GM18517 (cell line): Measurements from ENCODE around the gene ZHX3.
"Not testable (repeated sequence)": the region's sequence is repeated elsewhere in the genome, so short reads cannot be mapped to it uniquely, and the experiment has no call there.

Experiments
- ATAC-seq: cut with Tn5 transposase; IDR thresholded peaks from one replicate; pipeline ENCODE4 v1.9.1; 2021; ENCODE audit warnings: mild to moderate bottlenecking, moderate library complexity; ENCODE audit not compliant: unreplicated experiment

The ZHX3 gene

DNA sequence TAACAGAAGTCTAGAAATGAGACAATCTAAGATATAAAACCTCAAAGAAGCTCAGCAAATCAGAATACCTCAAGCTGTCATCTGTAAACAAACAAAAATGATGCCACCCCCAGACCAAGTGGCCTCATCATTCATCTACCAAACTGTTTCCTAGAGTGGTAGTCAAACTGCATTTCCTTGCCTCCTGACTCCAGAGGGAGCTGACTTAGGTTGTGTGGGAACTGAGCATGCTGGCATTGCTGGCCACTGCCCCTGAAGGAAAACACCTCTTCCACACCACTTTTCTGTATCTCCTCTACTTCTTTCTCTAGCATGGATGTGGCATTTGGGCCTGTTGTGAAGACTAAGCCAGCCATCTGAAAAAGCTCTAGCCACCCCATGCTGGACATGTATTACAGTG, 56.3 kb downstream of the ZHX3 start:
- no peak for ATAC-seq

DNA sequence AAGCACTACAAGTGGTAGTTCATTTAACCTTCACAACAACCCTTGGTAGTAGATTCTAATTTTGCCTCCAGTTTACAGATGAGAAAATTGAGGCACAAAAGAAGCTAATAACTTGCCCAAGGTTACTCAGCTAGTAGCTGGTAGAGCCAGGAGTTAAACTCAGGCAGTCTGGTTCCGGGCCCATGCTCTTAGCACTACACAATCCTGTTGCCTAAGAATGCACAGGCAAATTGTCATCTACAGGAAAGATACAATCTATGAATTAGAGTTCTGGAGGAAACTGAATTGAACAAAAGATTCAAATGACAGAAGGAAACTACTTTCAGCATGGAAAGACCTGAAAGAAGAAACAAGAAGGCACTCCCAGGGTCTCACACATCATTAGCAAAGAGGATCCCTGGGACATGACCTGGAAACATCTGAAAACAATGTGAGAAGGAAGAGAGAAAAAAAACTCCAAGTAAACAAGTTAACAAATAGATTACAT, 56.8 kb downstream of the ZHX3 start:
- ATAC-seq: no peak

DNA sequence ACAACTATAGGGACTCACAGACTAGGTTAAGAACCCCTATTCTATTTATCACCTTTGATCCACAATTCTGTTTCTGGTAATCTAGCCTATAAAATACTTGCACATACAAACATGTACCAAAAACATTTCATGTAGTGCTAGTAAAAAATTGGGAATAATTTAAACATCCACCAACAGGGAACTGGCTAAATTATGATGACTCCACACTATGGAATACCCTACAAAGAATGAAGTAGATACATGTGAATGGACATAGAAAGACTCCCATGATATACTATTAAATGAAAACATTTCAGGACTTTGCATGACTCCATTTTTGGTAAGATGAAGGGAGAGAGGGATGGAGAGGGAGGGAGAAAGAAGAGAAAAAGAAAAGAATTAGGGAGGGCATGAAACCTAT, 58.2 kb downstream of the ZHX3 start:
- no peak for ATAC-seq

DNA sequence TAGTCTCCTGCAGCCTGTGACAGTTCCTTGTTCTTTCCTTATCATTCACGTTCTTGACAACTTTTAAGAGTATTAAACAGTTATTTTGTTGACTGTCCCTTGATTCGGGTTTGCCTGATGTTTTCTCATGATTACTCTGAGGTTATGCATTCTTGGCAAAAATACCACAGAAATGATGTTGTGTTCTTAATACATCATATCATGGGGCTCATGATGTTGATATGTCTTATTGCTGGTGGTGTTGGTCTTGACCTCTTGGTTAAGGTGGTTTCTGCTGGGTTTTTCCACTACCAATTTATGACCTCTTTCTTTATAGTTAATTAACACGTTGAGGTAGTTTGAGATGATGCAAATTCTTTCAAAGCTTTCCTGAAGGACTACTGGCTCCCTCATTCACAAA, 59.1 kb downstream of the ZHX3 start:
- ATAC-seq: no peak

DNA sequence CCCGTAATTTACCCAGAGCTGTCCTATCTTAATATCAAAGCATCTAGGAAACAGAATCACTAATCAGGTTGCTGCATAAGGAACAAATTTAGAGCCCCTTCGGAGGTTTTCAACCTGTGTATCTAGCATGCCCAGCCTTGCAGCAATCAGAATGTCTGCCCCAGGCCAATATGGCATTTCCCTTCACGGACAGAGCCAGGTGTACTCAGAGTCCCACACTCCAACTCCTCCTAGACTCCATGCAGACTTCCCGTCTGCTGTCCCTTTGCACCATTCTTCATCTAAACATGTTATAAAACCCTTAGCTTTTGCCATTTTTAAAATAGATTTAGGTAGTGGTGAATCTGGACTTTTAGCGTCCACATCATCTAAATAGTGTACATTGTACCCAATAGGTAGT, 61.0 kb downstream of the ZHX3 start:
- no peak for ATAC-seq

DNA sequence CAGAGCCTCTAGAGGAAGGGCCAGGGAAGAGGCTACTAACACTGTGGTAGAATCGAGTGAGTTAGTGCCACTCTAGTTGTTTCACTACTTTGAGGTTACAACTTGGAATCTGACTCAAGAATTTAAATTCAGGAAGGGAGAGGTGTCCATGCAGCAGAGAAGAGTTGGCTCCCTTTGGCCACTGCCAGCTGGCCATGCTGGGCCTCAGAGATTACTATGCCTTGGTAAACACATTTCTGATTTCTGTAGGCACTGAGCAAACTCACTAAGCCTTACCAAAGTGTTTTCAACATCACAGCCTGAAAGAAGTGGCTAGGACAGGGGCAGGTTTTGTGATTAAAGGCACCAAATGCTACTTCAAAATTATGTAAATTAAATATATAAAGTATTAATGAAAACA, 61.9 kb downstream of the ZHX3 start:
- ATAC-seq: no peak

DNA sequence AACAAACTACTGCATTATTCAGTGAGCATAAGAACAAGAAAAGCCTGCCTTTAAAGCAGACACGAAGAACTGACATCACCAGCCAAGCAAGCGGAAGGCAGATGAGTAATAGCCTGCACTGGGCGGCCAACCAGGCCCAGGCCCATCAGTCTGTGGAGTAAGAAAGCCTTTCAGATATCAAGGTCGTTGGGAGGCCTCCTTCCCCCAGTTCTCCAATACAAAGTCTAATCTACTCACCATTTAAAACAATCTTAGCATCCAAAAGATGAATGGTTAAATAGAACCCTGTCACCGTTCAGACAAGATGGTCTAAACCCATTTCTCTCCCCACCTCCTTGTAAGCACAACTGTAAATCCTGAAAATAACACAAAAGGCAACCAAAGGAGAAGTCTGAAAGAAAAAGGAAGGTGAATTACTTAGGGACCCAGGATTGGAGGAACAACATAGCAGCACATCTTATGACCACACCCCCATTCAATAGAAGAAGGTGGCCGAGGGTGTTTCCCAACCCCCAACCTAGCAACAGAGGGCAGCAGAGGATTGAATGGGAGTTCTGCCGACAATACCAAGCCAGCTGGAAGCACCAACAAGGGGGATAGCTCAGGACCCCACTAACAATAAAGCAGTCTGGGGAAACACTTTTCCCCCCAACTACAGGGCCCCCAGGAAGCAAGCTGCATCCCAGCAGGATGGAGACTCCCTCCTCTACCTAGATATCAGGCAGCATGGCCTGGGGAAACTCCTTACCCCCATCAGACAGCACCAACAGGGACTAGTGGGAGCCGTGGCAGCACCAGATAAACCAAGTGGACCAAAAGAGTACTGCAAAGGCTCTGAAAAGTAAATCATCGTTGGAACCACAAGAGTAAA, 67.9 kb downstream of the ZHX3 start:
- ATAC-seq: no peak

DNA sequence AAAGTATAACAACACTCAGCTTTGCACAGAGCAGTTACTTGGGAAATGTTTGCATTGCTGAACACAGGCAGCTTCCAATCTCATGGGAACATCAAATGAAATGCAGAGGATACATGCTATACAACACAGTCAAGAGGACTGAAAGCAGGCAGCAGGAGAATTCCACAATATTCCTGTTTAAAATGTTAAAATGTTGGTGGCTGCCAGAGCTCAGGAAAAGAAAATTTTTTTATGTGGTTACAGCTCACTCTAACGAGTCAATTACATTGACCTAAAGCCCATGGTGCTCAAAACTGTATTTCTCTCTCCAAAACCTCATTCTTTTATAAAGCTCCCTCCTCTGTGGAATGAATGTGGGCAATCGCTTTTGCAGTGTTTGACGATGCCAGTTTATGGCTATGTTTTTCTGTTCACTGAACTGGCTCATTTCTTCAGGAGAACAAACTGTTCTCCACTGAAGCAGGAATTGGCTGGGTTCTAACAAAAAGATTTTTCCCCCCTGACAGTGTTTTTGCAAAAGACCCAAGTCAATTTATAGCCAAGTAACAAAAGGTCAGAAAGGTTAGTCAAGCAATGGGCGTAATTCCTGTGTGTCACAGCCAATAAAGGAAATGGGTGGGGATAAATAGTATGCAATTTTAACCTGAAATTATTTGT, 69.0 kb downstream of the ZHX3 start:
- no peak for ATAC-seq

DNA sequence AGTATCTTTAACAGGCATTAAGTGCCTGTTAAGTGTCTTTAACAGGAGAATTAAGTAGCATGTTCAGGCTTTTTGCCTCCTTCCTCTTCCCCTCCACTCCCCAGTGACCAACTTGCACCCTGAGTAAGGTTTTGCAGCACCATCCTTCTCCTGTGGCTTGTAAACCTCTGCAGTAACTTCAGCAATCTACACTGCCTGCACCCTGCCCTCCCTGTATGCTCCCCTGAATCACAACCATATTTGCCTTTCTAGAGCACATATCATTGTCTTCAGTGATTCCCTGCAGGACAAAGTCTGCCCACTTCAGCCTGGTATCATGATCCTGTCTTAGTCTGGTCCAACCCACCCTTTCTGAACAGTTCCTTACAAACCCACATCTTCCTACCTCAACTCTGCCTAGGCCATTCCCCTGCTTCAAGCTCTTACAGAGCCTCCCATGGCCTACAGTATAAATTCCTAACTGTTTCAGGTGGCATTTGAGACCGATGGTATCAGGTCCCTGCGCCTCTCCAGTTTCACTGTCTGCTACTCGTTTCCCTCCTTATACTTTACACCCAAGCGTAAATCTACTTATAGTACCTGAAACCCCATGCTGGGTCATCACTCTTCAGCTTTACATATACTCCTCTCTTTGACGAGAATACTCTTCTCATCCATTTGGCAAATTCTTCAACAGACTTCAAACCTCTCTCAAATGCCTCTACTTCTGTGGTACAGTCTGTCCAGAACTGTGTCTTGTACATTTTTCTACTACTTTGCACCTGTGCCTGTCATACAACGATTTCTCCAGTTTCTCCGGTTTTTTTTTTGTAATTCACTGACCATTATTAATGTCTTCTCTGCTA, 69.8 kb downstream of the ZHX3 start:
- ATAC-seq: no peak

DNA sequence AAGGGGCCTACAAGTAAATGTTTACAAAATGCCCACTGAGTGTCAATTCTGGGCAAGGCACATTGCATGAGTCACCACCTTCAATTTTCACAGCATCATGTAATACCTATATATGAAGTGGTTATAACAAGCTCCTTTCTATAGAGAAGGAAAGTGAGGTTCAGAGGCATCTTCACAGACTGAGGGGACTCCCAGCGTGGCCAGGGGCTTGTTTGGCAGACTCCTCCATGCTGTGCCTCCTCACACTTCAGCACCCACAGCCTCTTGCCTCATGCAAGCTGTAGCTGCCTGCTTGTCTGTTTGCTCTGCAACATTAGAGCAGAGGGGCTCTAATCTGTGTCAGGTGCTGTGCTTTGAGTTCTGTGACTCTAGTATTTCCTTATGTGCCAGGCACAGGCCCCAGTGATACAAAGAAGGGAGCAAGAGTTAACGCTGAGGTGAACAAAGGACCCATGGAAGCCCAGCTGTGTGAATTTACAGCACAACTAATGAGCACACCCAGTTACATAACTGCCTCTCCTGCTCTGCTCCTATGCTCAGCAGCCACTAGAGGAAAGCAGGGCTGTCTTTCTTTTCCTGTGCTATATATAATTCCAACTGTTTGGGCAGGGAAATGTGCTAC, 72.3 kb downstream of the ZHX3 start:
- ATAC-seq: no peak

DNA sequence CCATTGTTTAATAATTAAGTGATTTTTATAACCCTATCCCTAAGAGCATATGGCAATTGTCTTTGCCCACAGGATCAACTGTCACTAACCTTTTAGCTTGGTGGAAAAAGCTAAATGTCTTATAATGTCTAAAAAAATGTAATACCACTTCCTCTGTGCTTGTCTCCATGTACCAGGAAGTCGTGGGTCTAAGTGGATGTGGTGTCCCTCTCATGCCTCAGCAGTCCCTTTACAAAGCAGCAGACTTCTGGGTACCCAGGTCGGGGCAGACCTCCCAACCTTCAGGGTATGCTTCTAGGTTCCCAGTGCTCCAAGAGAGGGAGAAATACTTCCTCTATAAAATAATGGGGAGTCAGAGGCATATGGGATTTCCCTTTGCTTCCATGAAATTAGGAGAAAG, 74.7 kb downstream of the ZHX3 start:
- no peak for ATAC-seq

DNA sequence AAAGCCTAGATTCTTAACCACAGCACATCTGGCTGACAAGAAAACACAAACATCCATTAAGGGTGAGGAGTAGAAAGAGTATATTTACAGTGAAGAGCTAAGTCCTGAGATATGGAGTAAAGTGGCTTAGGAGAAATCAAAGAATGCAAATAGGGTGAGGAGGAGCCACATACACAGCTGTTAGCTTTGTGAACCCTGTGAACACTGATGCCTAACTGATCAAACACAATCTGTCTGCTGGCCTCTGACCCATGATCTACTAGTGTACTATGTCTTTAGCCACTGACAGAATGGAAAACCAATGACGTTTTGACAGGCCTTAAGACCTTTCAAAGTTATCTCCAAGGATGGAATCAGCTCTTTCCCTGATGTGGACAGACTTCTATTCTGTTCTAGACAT, 75.2 kb downstream of the ZHX3 start:
- ATAC-seq: no peak

DNA sequence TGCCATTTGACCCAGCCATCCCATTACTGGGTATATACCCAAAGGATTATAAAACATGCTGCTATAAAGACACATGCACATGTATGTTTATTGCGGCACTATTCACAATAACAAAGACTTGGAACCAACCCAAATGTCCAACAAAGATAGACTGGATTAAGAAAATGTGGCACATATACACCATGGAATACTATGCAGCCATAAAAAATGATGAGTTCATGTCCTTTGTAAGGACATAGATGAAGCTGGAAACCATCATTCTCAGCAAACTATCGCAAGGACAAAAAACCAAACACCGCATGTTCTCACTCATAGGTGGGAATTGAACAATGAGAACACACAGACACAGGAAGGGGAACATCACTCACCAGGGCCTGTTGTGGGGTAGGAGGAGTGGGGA, 80.3 kb downstream of the ZHX3 start:
- ATAC-seq: not testable (repeated sequence)

DNA sequence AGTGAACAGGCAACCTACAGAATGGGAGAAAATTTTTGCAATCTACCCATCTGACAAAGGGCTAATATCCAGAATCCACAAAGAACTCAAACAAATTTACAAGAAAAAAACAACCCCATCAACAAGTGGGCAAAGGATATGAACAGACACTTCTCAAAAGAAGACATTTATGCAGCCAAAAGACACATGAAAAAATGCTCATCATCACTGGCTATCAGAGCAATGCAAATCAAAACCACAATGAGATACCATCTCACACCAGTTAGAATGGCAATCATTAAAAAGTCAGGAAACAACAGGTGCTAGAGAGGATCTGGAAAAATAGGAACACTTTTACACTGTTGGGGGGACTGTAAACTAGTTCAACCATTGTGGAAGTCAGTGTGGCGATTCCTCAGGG, 80.7 kb downstream of the ZHX3 start:
- ATAC-seq: not testable (repeated sequence)

DNA sequence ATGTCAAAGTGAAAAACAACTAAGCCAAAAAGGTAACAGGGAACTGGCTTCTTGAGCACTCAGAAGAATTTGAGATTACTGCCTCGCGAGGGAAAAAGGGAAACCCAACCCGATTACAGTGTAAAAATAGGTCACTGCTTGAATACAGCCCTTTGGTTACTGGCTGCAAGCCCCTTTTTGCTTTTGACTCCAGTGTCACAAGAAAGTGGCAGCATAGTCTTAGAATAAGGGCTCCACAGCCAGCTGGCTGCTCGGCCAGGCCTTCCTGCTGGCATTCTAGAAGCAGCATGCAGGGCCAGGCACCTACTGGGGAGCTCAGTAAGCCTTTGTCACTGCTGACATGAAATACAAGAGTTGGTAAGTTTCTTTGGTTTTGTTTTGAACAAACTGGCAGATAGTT, 83.0 kb downstream of the ZHX3 start:
- ATAC-seq: no peak

DNA sequence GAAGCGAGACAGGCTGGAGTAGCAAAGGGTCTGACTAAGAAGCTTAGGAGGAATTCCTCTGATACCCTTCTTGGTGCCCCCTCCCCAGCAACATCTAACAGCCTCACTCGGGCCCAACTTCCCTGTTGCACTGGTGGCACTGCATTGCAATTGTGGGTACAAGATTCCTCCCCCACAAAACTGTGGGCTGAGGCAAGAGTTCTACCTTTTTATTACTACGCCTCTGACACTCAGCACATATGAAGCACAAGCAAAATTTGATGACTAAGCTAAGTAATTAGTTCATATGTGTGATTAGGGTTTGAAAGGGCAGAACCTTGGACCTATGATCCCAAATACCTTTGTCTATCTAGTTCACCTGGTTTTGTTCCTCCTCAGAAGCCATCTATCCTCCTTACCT, 83.5 kb downstream of the ZHX3 start:
- no peak for ATAC-seq

DNA sequence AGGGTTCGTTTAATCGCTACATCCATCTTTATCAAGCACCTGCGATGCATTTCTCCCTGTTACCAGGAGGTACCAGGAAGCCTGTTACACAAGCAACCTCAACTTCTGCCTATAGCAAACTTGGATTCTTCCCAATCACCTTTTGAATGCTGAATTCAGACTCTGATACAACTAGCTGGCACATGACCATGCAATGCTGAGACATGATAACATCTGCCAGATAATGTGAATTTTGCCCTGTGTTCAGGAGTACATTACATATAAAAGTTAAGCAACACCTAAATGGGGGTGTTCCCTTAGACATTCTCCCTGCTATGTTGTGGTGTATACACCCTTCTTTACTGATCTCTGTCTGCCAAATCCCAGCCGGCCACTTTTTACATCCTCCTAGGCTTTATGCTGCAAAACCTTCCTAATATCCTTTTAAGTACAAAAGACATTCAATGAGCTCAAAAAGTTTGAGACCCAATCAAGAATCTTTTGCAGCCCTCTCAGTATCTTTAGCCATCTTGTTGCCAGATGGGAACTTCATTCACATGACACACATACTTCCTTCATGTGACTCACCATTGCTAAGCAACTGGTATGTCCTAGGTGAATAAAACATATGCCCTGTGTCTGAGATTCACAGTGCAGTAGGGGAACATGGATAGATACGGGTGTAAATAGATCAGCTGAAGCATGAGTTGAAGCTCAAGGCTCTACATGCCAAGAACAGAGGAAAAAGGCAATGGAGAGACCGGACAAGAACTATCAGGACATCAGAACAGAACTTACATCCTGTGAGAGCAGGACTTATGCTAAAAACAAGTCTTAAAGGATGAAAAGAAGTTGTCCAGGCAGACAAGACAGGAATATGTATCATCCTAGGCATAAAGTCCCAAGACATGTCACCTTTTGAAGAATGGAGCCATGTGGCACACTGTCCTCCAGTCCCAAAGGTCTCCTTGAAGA, 84.3 kb downstream of the ZHX3 start:
- no peak for ATAC-seq

DNA sequence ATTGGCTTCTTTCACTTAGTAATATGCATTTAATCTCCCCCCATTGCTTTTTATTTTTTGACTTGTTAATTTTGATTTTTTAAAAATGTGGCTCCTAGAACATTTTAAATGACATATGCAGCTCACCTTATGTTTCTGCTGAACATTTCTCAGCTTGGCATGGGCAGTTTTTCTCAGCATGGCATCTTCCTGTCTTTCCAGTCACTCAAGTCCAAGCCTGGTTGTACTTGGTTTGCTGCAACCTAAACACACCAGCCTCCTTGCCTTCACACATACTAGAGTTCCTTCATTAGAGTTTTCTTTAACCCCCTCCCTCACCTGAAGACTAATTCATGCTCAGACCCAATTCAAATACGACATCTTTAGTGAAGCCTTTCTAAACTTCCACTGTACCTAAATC, 86.4 kb downstream of the ZHX3 start:
- no peak for ATAC-seq

DNA sequence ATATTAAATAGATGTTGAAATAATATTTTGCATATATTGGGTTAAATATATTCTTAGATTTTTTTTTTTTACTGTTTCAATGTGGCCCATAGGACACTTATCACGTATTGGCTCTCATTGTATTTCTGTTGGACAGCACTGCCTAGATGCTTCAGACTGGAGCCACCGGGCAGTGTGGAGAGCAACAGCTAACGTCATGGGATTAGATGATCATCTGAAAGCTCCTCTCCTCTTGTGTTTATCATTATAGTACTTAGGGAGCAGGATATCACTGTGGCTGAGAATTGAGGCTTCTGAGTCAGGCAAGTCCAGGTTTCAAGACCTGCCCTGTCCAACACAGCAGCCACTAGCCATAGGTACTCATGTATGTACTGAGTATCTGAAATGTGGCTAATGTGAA, 87.4 kb downstream of the ZHX3 start:
- no peak for ATAC-seq

DNA sequence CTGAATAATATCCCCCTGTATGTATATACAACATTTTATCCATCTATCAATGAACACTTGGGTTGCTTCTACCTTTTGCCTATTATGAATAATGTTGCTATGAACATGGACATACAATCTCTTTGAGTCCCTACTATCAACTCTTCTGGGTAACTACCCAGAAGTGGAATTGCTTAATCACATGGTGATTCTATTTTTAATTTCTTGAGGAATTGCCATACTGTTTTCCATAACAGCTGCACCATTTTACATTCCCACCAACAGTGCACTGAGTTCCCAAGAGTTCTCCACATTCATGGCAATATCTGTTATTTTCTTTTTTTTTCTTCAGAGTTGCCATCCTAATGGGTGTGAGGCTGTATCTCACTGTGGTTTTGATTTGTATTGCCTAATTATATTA, 88.3 kb downstream of the ZHX3 start:
- peak; percentile 7 for ATAC-seq
